NCI-H82 treated with DMSO at 0.1 percent for 48 hours (cell line): Measurements from ENCODE around the gene KIF25.

Experiments used
- DNase-seq: peaks from one replicate; lab custom pipeline; 2025; ENCODE audit not compliant: unreplicated experiment; lab: John Stamatoyannopoulos, UW

Gene KIF25

GRCh38 chr6:168016176-168016620, 18.7 kb downstream of the KIF25 start:
- DNase-seq, result no peak

- no peak for DNase-seq
Measured at GRCh38 chr6:168016721-168017525, 19.5 kb downstream of the KIF25 start.

- DNase-seq, result no peak
Measured at GRCh38 chr6:168017629-168018028, 20.2 kb downstream of the KIF25 start.

GRCh38 chr6:168018664-168019063, 21.2 kb downstream of the KIF25 start:
- DNase-seq, result no peak

- no peak for DNase-seq
Measured at GRCh38 chr6:168020242-168020641, 22.8 kb downstream of the KIF25 start.

GRCh38 chr6:168021581-168021980, 24.1 kb downstream of the KIF25 start:
- no peak for DNase-seq

- DNase-seq, result no peak
Measured at GRCh38 chr6:168022488-168023321, 25.2 kb downstream of the KIF25 start.

- no peak for DNase-seq
Measured at GRCh38 chr6:168024951-168025510, 27.6 kb downstream of the KIF25 start.

- DNase-seq, result no peak
Measured at GRCh38 chr6:168025831-168026710, 28.6 kb downstream of the KIF25 start.

- DNase-seq, result no peak
Measured at GRCh38 chr6:168026925-168027324, 29.5 kb downstream of the KIF25 start.

- DNase-seq, result no peak
Measured at GRCh38 chr6:168027521-168027920, 30.1 kb downstream of the KIF25 start.

GRCh38 chr6:168028181-168028580, 30.7 kb downstream of the KIF25 start:
- DNase-seq, result no peak

- DNase-seq, result no peak
Measured at GRCh38 chr6:168029459-168030217, 32.2 kb downstream of the KIF25 start.

- DNase-seq, result no peak
Measured at GRCh38 chr6:168030218-168030746, 32.8 kb downstream of the KIF25 start.

- DNase-seq, result no peak
Measured at GRCh38 chr6:168030908-168031307, 33.4 kb downstream of the KIF25 start.

GRCh38 chr6:168031411-168031971, 34.0 kb downstream of the KIF25 start:
- DNase-seq, result no peak

GRCh38 chr6:168032005-168032760, 34.7 kb downstream of the KIF25 start:
- no peak for DNase-seq

GRCh38 chr6:168033791-168034190, 36.3 kb downstream of the KIF25 start:
- no peak for DNase-seq

GRCh38 chr6:168034537-168034936, 37.1 kb downstream of the KIF25 start:
- DNase-seq, result no peak
